ENCODE results near the gene MPO.
A peak's percentile ranks its signal among the peaks of the same experiment; 100 is the strongest.

MPO gene

GRCh38 chr17:58326609-58327362, 46.1 kb upstream of the MPO start:
- no peak for TF ChIP-seq CTCF (IDR thresholded peaks at IDR 0.05; ENCODE audit: low read depth, low read length)
- H3K4me3 ChIP-seq (ENCODE audit: low read depth, low read length) = no peak overlapping the region

- no peak for TF ChIP-seq CTCF (IDR thresholded peaks at IDR 0.05; ENCODE audit: low read depth, low read length)
- no peak overlapping the region for H3K4me3 ChIP-seq (ENCODE audit: low read depth, low read length)
Observed at GRCh38 chr17:58325976-58326468, 45.3 kb upstream of the MPO start.

DNA sequence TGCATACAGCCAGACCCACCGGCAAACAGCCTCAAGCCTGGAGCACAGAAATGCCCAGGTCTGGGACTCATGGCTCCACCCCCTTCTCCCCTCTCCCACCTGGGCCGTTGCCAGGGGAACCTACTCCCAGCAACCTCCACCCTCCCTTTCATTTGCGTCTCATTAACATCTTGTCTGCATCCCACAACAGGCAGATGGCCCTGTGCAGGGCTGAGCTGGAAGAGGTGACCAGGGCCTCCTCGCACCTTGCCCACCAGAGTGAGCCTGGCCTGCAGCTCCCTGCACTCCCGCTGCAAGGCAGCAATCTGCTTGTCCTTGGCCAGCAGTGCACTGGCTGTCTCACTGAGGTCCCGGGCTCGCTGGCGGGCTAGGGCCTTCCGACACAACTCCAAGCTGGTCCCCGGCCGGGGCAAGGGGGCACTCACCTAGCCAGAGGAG, 44.6 kb upstream of the MPO start:
- H3K4me3 ChIP-seq (ENCODE audit: low read depth, low read length) = no peak overlapping the region
- no peak for TF ChIP-seq CTCF (IDR thresholded peaks at IDR 0.05; ENCODE audit: low read depth, low read length)

DNA sequence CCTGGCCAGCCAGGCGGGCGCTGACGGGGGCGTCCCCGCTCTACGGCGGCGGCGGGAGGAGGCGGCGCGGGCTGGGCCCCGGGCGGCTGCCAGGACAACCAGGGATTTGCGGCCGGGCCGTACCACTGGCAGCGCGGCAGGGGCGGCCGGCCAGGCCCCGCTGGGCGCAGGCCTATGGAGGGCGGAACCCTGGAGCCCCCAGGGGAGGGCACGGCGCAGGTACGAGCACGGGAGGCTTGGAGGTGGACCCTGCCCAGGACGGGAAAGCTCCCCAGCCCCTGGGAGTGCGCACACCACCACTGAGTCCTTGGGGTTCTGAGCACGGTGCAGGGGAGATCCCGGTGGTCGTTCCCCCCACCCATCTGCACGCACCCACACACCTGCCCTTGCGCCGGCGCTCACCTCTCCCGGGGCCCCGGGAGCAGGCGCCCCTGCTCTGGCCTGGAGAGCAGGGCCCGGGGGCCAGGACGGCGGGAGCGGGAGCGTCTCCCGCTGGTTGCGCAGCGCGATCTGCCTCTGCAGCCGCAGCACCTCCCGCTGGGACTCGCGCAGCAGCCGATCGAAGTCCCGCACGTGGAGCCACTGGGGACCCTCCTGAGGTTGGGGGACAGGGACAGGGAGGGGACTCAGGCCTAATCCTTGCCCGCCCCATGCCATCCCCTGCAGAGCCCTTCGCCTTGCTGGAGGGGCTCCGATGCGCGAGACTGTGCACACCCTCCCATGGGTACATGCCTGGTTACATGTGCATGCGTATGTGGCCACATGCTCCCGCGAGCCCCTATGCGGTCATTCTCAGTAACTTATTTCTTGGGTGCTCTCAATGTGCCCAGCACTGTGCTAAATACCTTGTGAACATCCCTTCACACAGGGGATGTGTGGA, 43.9 kb upstream of the MPO start:
- H3K4me3 ChIP-seq (ENCODE audit: low read depth, low read length) = peak overlapping the region; percentile 59
- TF ChIP-seq CTCF (IDR thresholded peaks at IDR 0.05; ENCODE audit: low read depth, low read length) = no peak

DNA sequence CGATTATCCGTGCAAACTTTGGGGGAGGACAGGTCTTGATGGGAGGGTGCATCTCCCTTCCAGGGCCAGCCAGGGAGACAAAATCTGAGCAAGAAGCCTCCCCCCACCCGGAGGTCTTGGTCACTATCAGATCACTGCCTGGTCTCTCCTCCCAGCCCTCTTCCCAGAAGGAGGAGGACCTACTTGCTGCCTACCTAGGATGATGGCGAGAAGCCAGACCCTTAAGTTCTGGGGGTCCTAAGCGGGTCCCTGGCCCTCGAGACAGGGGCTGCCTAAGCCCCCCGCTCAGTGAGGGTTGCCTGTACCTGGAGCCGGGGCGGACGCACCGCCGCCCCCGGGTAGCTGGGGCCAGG, 43.3 kb upstream of the MPO start:
- no peak for TF ChIP-seq CTCF (IDR thresholded peaks at IDR 0.05; ENCODE audit: low read depth, low read length)
- H3K4me3 ChIP-seq (ENCODE audit: low read depth, low read length) = peak overlapping the region; percentile 59

- H3K4me3 ChIP-seq (ENCODE audit: low read depth, low read length) = peak overlapping the region; percentile 59
- no peak for TF ChIP-seq CTCF (IDR thresholded peaks at IDR 0.05; ENCODE audit: low read depth, low read length)
Observed at GRCh38 chr17:58323366-58324055, 42.8 kb upstream of the MPO start.

All from WI38 (cell line).